ENCODE data around the gene JSRP1.

- TF ChIP-seq FOXA2 (IDR thresholded peaks at IDR 0.05) = no peak
- TF ChIP-seq CTCF (IDR thresholded peaks at IDR 0.05; ENCODE audit: low read depth, low read length, missing input control) = no peak
- no peak for TF ChIP-seq ZBTB33 (IDR thresholded peaks at IDR 0.05)
- no peak for TF ChIP-seq EGR1 (IDR thresholded peaks at IDR 0.05; ENCODE audit: low read depth in 2 of 2)
- TF ChIP-seq JUND (IDR thresholded peaks at IDR 0.05) = no peak
- no peak for TF ChIP-seq TAF1 (conservative IDR thresholded peaks at IDR 0.05)
- no peak for TF ChIP-seq RAD21 (IDR thresholded peaks at IDR 0.05)
Measured at GRCh38 chr19:2300533-2300932, 44.3 kb upstream of the JSRP1 start.
